HL-60 (cell line): ENCODE measurements around the gene MSI2.

Experiments used
- DNase-seq, 2 experiments: peaks; one replicate each; pipeline ENCODE4 v3.0.0-alpha.2; 2010 to 2020; ENCODE audit warnings: low read depth in 1 of 2, low spot score in 1 of 2
- H3K27ac ChIP-seq: fragments of 250-450 bp; sonication (Bioruptor Pico); replicated peaks from 2 replicates; pipeline ENCODE4 v1.5.1; 2020; ENCODE audit warnings: mild to moderate bottlenecking, moderate library complexity
- H3K27me3 ChIP-seq: fragments of 250-450 bp; sonication (Bioruptor Pico); 2 replicates; pipeline ENCODE4 v1.5.1; 2021; ENCODE audit warnings: mild to moderate bottlenecking, moderate library complexity; ENCODE audit not compliant: insufficient read depth, poor library complexity, severe bottlenecking
- H3K4me3 ChIP-seq: replicated peaks from 2 replicates; pipeline ENCODE4 v1.5.1; 2011; ENCODE audit warnings: mild to moderate bottlenecking, control low read depth, low read length; ENCODE audit not compliant: insufficient read depth
- GABPA ChIP-seq: IDR thresholded peaks from 2 replicates; pipeline ENCODE4 v1.6.1; 2012; ENCODE audit warnings: low read depth
- POLR2AphosphoS5 ChIP-seq: IDR thresholded peaks from 2 replicates; pipeline ENCODE4 v1.6.1; 2012; ENCODE audit warnings: low read depth
- SPI1 ChIP-seq: IDR thresholded peaks from 2 replicates; pipeline ENCODE4 v1.6.1; 2012; ENCODE audit warnings: low read depth, mild to moderate bottlenecking, borderline replicate concordance
- TF ChIP-seq, protein P1 (sequence below): IDR thresholded peaks from 2 replicates; pipeline ENCODE4 v1.6.1; 2012; ENCODE audit warnings: low read depth; ENCODE audit not compliant: insufficient replicate concordance
- TF ChIP-seq, protein P2 (sequence below): IDR thresholded peaks from one replicate; pipeline ENCODE4 v1.5.1; 2011; ENCODE audit warnings: low read length, control low read depth, inconsistent platforms; ENCODE audit not compliant: insufficient read depth

The MSI2 gene

DNA sequence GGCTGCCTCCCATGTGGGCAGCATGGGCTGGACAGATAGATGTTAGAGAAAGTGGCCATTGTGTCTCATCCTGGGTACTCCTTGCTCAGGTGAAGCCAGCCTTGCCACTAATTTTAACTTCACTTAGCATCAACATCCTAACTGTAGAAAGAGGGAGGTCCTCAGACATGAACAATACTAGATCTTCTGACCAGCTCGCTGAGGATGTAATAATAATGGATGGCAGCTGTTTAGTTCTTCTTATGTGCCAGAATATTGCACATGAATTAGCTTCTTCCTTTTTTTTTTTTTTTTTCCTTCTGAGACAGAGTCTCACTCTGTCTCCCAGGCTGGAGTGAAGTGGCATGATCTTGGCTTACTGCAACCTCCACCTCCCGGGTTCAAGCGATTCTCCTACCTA is 256.4 kb downstream of the MSI2 start:
- H3K27ac ChIP-seq = no peak overlapping the region

DNA sequence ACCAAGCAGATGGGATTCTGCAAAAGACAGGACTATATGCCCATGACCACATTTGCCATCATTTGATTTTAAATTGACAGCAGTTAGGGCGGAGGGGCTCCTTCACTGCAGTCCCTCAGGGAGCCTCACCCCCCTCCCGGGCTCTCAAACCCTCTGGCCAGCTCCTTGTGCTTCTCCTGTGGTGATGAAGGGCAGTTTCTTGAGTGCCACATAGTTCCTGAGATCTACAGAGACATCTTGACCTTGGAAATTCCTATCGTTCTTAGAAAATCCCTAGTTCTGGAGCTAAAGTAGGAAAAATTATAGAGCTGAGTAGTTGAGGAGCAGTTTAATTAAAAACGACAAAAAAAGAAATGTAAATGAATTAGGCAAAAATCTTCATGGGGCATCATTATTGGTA is 257.2 kb downstream of the MSI2 start:
- TF ChIP-seq, protein P1, sequence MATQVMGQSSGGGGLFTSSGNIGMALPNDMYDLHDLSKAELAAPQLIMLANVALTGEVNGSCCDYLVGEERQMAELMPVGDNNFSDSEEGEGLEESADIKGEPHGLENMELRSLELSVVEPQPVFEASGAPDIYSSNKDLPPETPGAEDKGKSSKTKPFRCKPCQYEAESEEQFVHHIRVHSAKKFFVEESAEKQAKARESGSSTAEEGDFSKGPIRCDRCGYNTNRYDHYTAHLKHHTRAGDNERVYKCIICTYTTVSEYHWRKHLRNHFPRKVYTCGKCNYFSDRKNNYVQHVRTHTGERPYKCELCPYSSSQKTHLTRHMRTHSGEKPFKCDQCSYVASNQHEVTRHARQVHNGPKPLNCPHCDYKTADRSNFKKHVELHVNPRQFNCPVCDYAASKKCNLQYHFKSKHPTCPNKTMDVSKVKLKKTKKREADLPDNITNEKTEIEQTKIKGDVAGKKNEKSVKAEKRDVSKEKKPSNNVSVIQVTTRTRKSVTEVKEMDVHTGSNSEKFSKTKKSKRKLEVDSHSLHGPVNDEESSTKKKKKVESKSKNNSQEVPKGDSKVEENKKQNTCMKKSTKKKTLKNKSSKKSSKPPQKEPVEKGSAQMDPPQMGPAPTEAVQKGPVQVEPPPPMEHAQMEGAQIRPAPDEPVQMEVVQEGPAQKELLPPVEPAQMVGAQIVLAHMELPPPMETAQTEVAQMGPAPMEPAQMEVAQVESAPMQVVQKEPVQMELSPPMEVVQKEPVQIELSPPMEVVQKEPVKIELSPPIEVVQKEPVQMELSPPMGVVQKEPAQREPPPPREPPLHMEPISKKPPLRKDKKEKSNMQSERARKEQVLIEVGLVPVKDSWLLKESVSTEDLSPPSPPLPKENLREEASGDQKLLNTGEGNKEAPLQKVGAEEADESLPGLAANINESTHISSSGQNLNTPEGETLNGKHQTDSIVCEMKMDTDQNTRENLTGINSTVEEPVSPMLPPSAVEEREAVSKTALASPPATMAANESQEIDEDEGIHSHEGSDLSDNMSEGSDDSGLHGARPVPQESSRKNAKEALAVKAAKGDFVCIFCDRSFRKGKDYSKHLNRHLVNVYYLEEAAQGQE = no peak
- TF ChIP-seq POLR2AphosphoS5 (no peak), GABPA (no peak), SPI1 (no peak)
- TF ChIP-seq, protein P2, sequence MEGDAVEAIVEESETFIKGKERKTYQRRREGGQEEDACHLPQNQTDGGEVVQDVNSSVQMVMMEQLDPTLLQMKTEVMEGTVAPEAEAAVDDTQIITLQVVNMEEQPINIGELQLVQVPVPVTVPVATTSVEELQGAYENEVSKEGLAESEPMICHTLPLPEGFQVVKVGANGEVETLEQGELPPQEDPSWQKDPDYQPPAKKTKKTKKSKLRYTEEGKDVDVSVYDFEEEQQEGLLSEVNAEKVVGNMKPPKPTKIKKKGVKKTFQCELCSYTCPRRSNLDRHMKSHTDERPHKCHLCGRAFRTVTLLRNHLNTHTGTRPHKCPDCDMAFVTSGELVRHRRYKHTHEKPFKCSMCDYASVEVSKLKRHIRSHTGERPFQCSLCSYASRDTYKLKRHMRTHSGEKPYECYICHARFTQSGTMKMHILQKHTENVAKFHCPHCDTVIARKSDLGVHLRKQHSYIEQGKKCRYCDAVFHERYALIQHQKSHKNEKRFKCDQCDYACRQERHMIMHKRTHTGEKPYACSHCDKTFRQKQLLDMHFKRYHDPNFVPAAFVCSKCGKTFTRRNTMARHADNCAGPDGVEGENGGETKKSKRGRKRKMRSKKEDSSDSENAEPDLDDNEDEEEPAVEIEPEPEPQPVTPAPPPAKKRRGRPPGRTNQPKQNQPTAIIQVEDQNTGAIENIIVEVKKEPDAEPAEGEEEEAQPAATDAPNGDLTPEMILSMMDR = no peak
- H3K4me3 ChIP-seq = no peak overlapping the region
- no peak for DNase-seq
- H3K27ac ChIP-seq = no peak overlapping the region
- no peaks in the 10 kb centered on the region for H3K27me3 ChIP-seq

More for the DNA sequence above, 256.4 kb downstream of the MSI2 start:
- H3K27me3 ChIP-seq = no peaks in the 10 kb centered on the region
- H3K4me3 ChIP-seq = no peak overlapping the region
- no peak for DNase-seq
- no peak for TF ChIP-seq SPI1
- TF ChIP-seq, protein P2 = no peak
- TF ChIP-seq, protein P1 = no peak

DNA sequence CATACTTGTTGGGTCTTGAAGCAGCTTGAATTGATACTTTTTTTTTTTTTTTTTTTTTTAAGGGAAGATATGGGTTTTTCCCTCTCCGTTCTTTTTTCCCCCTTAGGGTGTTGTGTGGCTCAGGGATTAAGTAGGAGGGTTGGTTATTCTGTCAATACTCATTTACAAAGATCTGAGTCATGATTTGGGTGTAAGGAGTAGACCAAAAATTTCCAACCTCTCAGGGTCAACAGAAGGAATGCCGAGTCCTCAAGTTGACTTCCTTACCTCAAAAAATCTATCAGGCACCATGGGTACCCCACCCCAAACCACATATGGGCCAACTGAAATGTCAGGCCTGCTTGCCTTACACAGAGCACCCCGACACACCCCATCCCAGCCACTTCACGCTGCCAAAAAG is 258.3 kb downstream of the MSI2 start:
- no peak for DNase-seq
- Histone ChIP-seq H3K4me3 (no peak overlapping the region), H3K27me3 (no peaks in the 10 kb centered on the region), H3K27ac (no peak overlapping the region)
- TF ChIP-seq, protein P1 = no peak
- TF ChIP-seq POLR2AphosphoS5 = no peak
- TF ChIP-seq GABPA = no peak
- no peak for TF ChIP-seq SPI1
- TF ChIP-seq, protein P2 = no peak
